Activated T-cell treated with anti-CD3 and anti-CD28 coated beads, Interleukin-2, amount 50 U/mL, for 24 hours (primary cell): ENCODE results near the gene NPIPA2.
"Not testable (repeated sequence)": the region's sequence is repeated elsewhere in the genome, so short reads cannot be mapped to it uniquely, and the experiment has no call there.

Source experiments
- DNase-seq: peaks from one replicate; pipeline ENCODE4 v3.0.0-alpha.2; 2020
- H3K27ac Mint-ChIP-seq: 2 replicates; pipeline ENCODE4 v1.8.0; 2020; ENCODE audit warnings: mild to moderate bottlenecking, mixed read lengths
- H3K27me3 Mint-ChIP-seq: 2 replicates; pipeline ENCODE4 v1.8.0; 2020; ENCODE audit warnings: mixed read lengths
- H3K36me3 Mint-ChIP-seq: 2 replicates; pipeline ENCODE4 v1.8.0; 2020; ENCODE audit warnings: low read depth, mixed read lengths
- H3K4me1 Mint-ChIP-seq: 2 replicates; pipeline ENCODE4 v1.8.0; 2020; ENCODE audit warnings: low read depth, mixed read lengths
- H3K4me3 Mint-ChIP-seq: 2 replicates; pipeline ENCODE4 v1.8.0; 2020; ENCODE audit warnings: mild to moderate bottlenecking, moderate library complexity, mixed read lengths
- H3K9me3 Mint-ChIP-seq: 2 replicates; pipeline ENCODE4 v1.8.0; 2020; ENCODE audit warnings: mixed read lengths

Gene NPIPA2

DNA sequence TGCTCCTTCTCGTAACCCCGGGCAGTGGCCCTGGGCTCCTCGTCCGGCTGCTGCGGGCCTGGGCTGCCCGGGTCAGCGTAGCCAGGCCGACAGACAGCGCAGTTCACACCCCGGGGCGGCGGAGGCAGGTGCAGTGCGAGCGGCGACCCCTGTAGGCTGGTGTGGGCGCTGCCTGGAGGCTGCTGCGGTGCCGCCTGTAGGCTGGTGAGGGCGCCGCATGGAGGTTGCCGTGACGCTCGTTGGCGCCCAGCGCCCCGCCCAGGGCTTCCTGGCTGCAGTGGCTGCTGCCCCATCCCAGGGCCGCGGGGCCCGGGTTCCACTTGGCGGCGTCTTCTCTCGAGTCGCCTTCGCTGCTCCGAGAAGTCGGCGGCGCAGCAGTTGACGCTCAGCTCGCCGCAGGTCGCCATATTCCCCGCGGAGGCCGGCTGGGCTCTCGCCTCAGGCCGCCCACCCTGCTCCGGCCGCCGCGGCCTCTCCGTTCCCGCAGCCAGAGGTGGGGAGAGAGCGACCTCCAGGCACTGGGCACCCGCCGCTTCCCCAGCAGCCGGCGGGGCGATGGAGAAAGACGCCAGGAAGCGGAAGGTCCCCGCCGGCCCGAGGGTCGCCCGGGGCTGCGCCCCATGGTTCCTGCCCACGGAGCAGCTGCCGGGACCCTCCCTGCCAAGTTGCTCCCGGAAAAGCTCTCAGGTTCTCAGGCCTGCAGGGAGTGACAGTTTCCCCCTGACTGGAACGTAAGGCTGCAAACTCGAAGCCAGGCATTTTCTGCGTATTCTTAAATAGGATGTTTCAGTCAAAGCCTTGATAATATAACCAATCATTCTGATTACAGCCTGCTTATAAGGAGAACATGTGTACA lies at the start of gene NPIPA2:
NPIPA2 (plus strand) TSS at position 261 of the 856 bp plus-strand sequence. CDS start 5,533 bp downstream, outside the sequence.
- not testable (repeated sequence) for H3K36me3 Mint-ChIP-seq

GRCh38 chr16:14694129-14694528 lies 48.2 kb upstream of the NPIPA2 start, which contains the start of gene PLA2G10:
Gene PLA2G10, minus strand, starts transcription at chr16:14694308. Its CDS starts 79 bp downstream, at chr16:14694229.
- H3K9me3 Mint-ChIP-seq, H3K4me1 Mint-ChIP-seq, H3K27ac Mint-ChIP-seq, H3K27me3 Mint-ChIP-seq, H3K4me3 Mint-ChIP-seq, DNase-seq, H3K36me3 Mint-ChIP-seq: not testable (repeated sequence)

More for the DNA sequence above, at the start of gene NPIPA2:
- H3K27ac Mint-ChIP-seq, H3K9me3 Mint-ChIP-seq, H3K4me1 Mint-ChIP-seq, H3K4me3 Mint-ChIP-seq, H3K27me3 Mint-ChIP-seq, DNase-seq: not testable (repeated sequence)

DNA sequence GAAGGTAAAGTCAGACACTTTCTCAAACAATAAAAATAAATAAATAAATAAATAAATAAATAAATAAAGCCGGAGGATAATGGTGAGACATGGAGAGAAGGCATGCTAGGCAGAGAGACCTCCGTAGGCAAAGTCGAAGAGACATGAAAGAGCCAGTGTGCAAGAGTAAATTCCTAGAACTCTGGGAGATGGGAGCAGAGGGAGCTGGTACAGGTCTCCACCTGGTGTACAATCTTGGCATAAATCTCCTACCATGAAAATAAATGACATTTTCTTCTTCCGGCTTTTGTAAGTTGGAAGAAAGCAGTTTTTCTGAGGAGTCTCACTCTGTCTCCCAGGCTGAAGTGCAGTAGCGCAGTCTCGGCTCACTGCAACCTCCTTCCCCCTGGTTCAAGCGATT lies 40.5 kb upstream of the NPIPA2 start:
- H3K9me3 Mint-ChIP-seq, H3K27me3 Mint-ChIP-seq, H3K27ac Mint-ChIP-seq, H3K36me3 Mint-ChIP-seq, DNase-seq, H3K4me1 Mint-ChIP-seq, H3K4me3 Mint-ChIP-seq: not testable (repeated sequence)

- H3K27me3 Mint-ChIP-seq, H3K9me3 Mint-ChIP-seq, H3K4me1 Mint-ChIP-seq, H3K4me3 Mint-ChIP-seq, DNase-seq, H3K27ac Mint-ChIP-seq, H3K36me3 Mint-ChIP-seq: not testable (repeated sequence)
These were observed 39.7 kb upstream of the NPIPA2 start for GRCh38 chr16:14702672-14703071.

DNA sequence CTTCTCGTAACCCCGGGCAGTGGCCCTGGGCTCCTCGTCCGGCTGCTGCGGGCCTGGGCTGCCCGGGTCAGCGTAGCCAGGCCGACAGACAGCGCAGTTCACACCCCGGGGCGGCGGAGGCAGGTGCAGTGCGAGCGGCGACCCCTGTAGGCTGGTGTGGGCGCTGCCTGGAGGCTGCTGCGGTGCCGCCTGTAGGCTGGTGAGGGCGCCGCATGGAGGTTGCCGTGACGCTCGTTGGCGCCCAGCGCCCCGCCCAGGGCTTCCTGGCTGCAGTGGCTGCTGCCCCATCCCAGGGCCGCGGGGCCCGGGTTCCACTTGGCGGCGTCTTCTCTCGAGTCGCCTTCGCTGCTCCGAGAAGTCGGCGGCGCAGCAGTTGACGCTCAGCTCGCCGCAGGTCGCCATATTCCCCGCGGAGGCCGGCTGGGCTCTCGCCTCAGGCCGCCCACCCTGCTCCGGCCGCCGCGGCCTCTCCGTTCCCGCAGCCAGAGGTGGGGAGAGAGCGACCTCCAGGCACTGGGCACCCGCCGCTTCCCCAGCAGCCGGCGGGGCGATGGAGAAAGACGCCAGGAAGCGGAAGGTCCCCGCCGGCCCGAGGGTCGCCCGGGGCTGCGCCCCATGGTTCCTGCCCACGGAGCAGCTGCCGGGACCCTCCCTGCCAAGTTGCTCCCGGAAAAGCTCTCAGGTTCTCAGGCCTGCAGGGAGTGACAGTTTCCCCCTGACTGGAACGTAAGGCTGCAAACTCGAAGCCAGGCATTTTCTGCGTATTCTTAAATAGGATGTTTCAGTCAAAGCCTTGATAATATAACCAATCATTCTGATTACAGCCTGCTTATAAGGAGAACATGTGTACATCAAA lies 38.9 kb upstream of the NPIPA2 start, which contains the start of gene NPIPA3:
NPIPA3 (plus strand) TSS at position 256 of the 856 bp plus-strand sequence. CDS start 5,533 bp downstream, outside the sequence.
- not testable (repeated sequence) for H3K4me3 Mint-ChIP-seq, H3K27me3 Mint-ChIP-seq, H3K9me3 Mint-ChIP-seq, DNase-seq, H3K27ac Mint-ChIP-seq, H3K4me1 Mint-ChIP-seq, H3K36me3 Mint-ChIP-seq

DNA sequence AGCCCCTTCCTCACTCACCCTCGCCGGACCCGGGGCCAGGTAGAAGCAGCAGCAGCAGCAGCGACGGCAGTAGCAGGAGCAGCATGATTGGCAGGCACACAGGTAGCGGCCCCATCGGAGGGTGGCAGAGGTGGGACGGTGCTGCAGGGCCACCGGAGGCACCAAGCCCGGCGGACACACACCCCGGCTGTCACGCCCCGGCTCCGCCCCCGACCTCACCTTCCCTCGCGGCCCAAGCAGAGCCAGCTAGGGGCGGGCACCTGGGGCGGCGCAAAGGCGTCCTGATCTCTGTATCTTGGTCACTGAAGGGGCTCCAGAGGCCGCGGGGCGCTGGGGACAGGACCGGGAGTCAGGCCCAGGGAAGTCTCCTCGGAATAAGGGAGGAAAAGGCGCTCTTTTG lies 9.1 kb upstream of the NPIPA2 start:
- H3K27me3 Mint-ChIP-seq, H3K4me1 Mint-ChIP-seq, DNase-seq, H3K4me3 Mint-ChIP-seq, H3K9me3 Mint-ChIP-seq, H3K36me3 Mint-ChIP-seq, H3K27ac Mint-ChIP-seq: not testable (repeated sequence)

DNA sequence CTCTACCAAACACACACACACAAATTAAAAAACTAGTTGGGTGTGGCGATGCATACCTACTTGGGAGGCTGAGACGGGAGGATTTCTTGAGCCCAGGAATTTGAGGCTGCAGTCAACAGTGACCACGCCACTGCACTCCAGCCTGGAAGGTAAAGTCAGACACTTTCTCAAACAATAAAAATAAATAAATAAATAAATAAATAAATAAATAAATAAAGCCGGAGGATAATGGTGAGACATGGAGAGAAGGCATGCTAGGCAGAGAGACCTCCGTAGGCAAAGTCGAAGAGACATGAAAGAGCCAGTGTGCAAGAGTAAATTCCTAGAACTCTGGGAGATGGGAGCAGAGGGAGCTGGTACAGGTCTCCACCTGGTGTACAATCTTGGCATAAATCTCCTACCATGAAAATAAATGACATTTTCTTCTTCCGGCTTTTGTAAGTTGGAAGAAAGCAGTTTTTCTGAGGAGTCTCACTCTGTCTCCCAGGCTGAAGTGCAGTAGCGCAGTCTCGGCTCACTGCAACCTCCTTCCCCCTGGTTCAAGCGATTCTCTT lies 1.4 kb upstream of the NPIPA2 start:
- H3K9me3 Mint-ChIP-seq, H3K4me1 Mint-ChIP-seq, H3K27ac Mint-ChIP-seq, H3K27me3 Mint-ChIP-seq, H3K4me3 Mint-ChIP-seq, H3K36me3 Mint-ChIP-seq, DNase-seq: not testable (repeated sequence)

DNA sequence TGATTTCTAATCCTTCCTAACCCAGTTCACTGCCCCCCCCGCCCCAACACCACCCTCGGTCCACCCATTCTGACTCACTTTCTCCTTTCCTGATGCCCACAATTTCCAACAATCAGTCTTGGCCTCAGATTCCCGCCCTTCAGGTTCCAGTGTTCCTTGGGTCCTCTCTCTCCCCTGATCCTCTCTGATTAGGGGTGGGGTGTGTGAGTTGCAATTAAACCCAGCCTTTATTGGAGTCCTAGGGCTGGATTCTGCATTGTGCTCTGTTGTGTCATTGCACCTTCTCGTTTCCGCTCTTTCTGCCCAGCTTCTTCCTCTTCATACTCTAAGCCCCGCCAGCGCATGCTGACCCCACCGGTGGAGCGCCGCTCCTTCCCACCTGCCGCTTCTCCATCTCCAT lies 539 bp upstream of the NPIPA2 start:
- H3K27me3 Mint-ChIP-seq, H3K27ac Mint-ChIP-seq, H3K4me3 Mint-ChIP-seq, DNase-seq, H3K4me1 Mint-ChIP-seq, H3K36me3 Mint-ChIP-seq, H3K9me3 Mint-ChIP-seq: not testable (repeated sequence)

GRCh38 chr16:14773654-14774053 lies 31.3 kb downstream of the NPIPA2 start:
- H3K36me3 Mint-ChIP-seq, DNase-seq, H3K9me3 Mint-ChIP-seq, H3K4me3 Mint-ChIP-seq, H3K27me3 Mint-ChIP-seq, H3K4me1 Mint-ChIP-seq, H3K27ac Mint-ChIP-seq: not testable (repeated sequence)

DNA sequence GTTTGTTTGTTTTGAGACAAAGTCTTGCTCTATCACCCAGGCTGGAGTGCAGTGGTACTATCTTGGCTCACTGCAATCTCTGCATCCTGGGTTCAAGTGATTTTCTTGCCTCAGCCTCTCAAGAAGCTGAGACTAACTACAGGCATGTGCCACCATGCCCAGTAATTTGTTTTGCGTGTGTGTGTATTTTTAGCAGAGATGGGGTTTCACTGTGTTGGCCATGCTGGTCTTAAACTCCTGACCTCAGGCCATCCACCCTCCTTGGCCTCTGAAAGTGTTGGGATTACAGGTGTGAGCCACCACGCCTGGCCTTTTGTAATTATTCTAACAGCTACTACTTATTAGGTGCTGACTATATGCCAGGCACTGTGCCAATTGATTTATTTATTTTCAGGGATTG lies 33.3 kb downstream of the NPIPA2 start:
- H3K36me3 Mint-ChIP-seq, H3K4me1 Mint-ChIP-seq, H3K9me3 Mint-ChIP-seq, H3K4me3 Mint-ChIP-seq, H3K27me3 Mint-ChIP-seq, DNase-seq, H3K27ac Mint-ChIP-seq: not testable (repeated sequence)

DNA sequence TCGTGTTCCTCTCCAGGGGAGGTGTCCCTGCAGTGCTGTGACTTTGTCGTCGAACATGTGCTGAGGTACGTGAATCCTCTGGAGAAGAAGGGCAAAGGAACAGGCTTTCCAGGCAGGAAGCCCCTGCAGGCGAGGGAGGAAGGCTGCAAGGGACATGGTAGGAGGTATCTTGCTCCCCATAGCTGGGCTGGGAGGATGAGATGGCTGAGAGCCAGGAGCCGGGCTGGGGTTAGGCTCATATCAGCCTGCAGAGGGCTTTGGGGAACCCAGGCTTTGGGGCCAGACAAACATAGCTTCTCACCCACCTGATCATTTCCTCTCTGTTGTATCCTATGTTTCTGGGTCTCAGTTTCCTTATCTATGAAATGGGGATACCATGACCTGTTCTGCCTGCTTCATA lies 34.4 kb downstream of the NPIPA2 start:
- H3K36me3 Mint-ChIP-seq, H3K27me3 Mint-ChIP-seq: not testable (repeated sequence)

GRCh38 chr16:14779368-14779877 lies 37.1 kb downstream of the NPIPA2 start:
- not testable (repeated sequence) for H3K4me1 Mint-ChIP-seq, DNase-seq, H3K36me3 Mint-ChIP-seq, H3K9me3 Mint-ChIP-seq, H3K27ac Mint-ChIP-seq, H3K27me3 Mint-ChIP-seq, H3K4me3 Mint-ChIP-seq

More for the DNA sequence above, 34.4 kb downstream of the NPIPA2 start:
- not testable (repeated sequence) for H3K9me3 Mint-ChIP-seq, H3K4me3 Mint-ChIP-seq, DNase-seq, H3K4me1 Mint-ChIP-seq, H3K27ac Mint-ChIP-seq

DNA sequence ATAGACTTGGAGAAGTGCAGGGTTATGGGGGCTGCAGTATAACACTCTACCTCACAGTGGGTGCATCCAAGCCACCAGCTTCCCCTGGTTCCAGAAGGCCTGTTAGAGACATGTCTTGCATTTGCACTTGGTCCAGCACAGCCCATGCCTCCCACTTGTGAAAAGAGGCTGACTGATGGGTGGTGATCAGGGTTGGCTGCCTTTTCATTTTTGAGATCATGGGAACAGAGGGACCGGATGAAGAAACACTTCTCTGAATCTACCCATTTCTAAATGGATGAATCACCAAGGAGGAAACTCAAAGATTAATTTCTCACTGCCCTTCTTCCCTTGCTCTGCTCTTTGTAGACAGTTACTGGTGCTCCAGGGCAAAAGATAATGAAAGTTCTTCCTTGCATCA lies 43.8 kb downstream of the NPIPA2 start:
- H3K36me3 Mint-ChIP-seq, H3K9me3 Mint-ChIP-seq, H3K4me1 Mint-ChIP-seq: not testable (repeated sequence)

GRCh38 chr16:14789577-14789976 lies 47.2 kb downstream of the NPIPA2 start:
- not testable (repeated sequence) for H3K27me3 Mint-ChIP-seq, DNase-seq, H3K9me3 Mint-ChIP-seq, H3K4me3 Mint-ChIP-seq, H3K27ac Mint-ChIP-seq, H3K36me3 Mint-ChIP-seq, H3K4me1 Mint-ChIP-seq

More for the DNA sequence above, 43.8 kb downstream of the NPIPA2 start:
- not testable (repeated sequence) for H3K4me3 Mint-ChIP-seq, H3K27me3 Mint-ChIP-seq, DNase-seq, H3K27ac Mint-ChIP-seq
